ENCODE measurements around the gene AP2S1. TPM values are rescaled to one million over a fixed set of nuclear protein-coding genes. Genes with fewer than 3 reads are reported as not detected.

Gene AP2S1
- total and polyA plus RNA-seq, 2 experiments from 2014 or later = 140 to 299 TPM

Small RNA genes lying within 50 kb of the gene (small RNA-seq; reads per million reads assigned to genes)
- not detected for gene AC008622.3 (ENCODE audit: low replicate concordance)
- not detected for gene HNRNPMP2 (ENCODE audit: low replicate concordance)

Other genes starting within 250 kb of the AP2S1 start
- gene CALM3, start 249.5 kb downstream of the AP2S1 start, total RNA-seq (2014; rRNA removed; shearing (Covaris generic)) = 193 and 215 TPM in 2 replicates
- gene CALM3, start 249.5 kb downstream of the AP2S1 start, polyA plus RNA-seq (2016; fragmentation: Nextera tagmentation; extraction: Ambion mirVana) = 143 and 148 TPM in 2 replicates
- gene PTGIR, start 225.8 kb downstream of the AP2S1 start, total RNA-seq (2014; rRNA removed; shearing (Covaris generic)) = not detected in 2 replicates
- gene PTGIR, start 225.8 kb downstream of the AP2S1 start, polyA plus RNA-seq (2016; fragmentation: Nextera tagmentation; extraction: Ambion mirVana) = not detected in 2 replicates
- gene GNG8, start 214.6 kb downstream of the AP2S1 start, total RNA-seq (2014; rRNA removed; shearing (Covaris generic)) = not detected in 2 replicates
- 5.7 and 5.9 TPM in 2 replicates for gene GNG8, start 214.6 kb downstream of the AP2S1 start, polyA plus RNA-seq (2016; fragmentation: Nextera tagmentation; extraction: Ambion mirVana)
- gene DACT3, start 189.7 kb downstream of the AP2S1 start, total RNA-seq (2014; rRNA removed; shearing (Covaris generic)) = 1.2 and 2.6 TPM in 2 replicates
- gene DACT3, start 189.7 kb downstream of the AP2S1 start, polyA plus RNA-seq (2016; fragmentation: Nextera tagmentation; extraction: Ambion mirVana) = 0.75 and 0.78 TPM in 2 replicates
- gene PRKD2, start 133.7 kb downstream of the AP2S1 start, total RNA-seq (2014; rRNA removed; shearing (Covaris generic)) = 66.6 and 68.0 TPM in 2 replicates
- gene PRKD2, start 133.7 kb downstream of the AP2S1 start, polyA plus RNA-seq (2016; fragmentation: Nextera tagmentation; extraction: Ambion mirVana) = 53.8 and 53.9 TPM in 2 replicates
- gene FKRP, start 104.8 kb downstream of the AP2S1 start, total RNA-seq (2014; rRNA removed; shearing (Covaris generic)) = 25.5 and 31.9 TPM in 2 replicates
- gene FKRP, start 104.8 kb downstream of the AP2S1 start, polyA plus RNA-seq (2016; fragmentation: Nextera tagmentation; extraction: Ambion mirVana) = 8.9 and 11.5 TPM in 2 replicates
- gene STRN4, start 104.4 kb downstream of the AP2S1 start, total RNA-seq (2014; rRNA removed; shearing (Covaris generic)) = 131 and 140 TPM in 2 replicates
- 58.0 and 62.1 TPM in 2 replicates for gene STRN4, start 104.4 kb downstream of the AP2S1 start, polyA plus RNA-seq (2016; fragmentation: Nextera tagmentation; extraction: Ambion mirVana)
- gene SLC1A5, start 62.3 kb downstream of the AP2S1 start, total RNA-seq (2014; rRNA removed; shearing (Covaris generic)) = 249 and 272 TPM in 2 replicates
- 103 and 109 TPM in 2 replicates for gene SLC1A5, start 62.3 kb downstream of the AP2S1 start, polyA plus RNA-seq (2016; fragmentation: Nextera tagmentation; extraction: Ambion mirVana)
- 49.4 and 57.7 TPM in 2 replicates for gene ARHGAP35, start 10.2 kb upstream of the AP2S1 start, total RNA-seq (2014; rRNA removed; shearing (Covaris generic))
- gene ARHGAP35, start 10.2 kb upstream of the AP2S1 start, polyA plus RNA-seq (2016; fragmentation: Nextera tagmentation; extraction: Ambion mirVana) = 13.6 and 14.4 TPM in 2 replicates
- gene NPAS1, start 169.0 kb upstream of the AP2S1 start, total RNA-seq (2014; rRNA removed; shearing (Covaris generic)) = 5.0 and 5.6 TPM in 2 replicates
- gene NPAS1, start 169.0 kb upstream of the AP2S1 start, polyA plus RNA-seq (2016; fragmentation: Nextera tagmentation; extraction: Ambion mirVana) = 9.7 and 9.8 TPM in 2 replicates
- 53.0 and 60.4 TPM in 2 replicates for gene TMEM160, start 197.8 kb upstream of the AP2S1 start, total RNA-seq (2014; rRNA removed; shearing (Covaris generic))
- 251 and 255 TPM in 2 replicates for gene TMEM160, start 197.8 kb upstream of the AP2S1 start, polyA plus RNA-seq (2016; fragmentation: Nextera tagmentation; extraction: Ambion mirVana)

Measured in GM23338 (cell line).